Gastroesophageal sphincter (tissue), 4 donors: Measurements from ENCODE around the gene HEPHL1. TPM values are rescaled to one million over a fixed set of nuclear protein-coding genes. Genes with fewer than 3 reads are reported as not detected.
A peak's percentile ranks its signal among the peaks of the same experiment; 100 is the strongest.

Experiments
- ATAC-seq: fragments of 150-250 bp; one replicate; pipeline ENCODE4 v1.9.1; 2016; ENCODE audit warnings: mild to moderate bottlenecking, moderate library complexity
- H3K27ac ChIP-seq, 4 donors: fragments of 200-600 bp; sonication (generic) in 3 of 4; 1 replicate in 3 of 4; 2 replicates in 1 of 4; pipeline ENCODE4 v1.5.1; 2016 to 2019
- H3K27me3 ChIP-seq: fragments of 200-600 bp; sonication (generic); one replicate; pipeline ENCODE4 v1.5.1; 2019
- H3K36me3 ChIP-seq, 2 donors: fragments of 200-600 bp; sonication (generic); one replicate each; pipeline ENCODE4 v1.5.1; 2019; ENCODE audit warnings: control low read depth in 1 of 2
- H3K4me1 ChIP-seq, 3 donors: fragments of 200-600 bp; sonication (generic); 1 replicate in 2 of 3; 2 replicates in 1 of 3; pipeline ENCODE4 v1.5.1; 2016 to 2019; ENCODE audit warnings: control low read depth in 2 of 3
- H3K4me3 ChIP-seq, 2 donors: fragments of 200-600 bp; sonication (generic); one replicate each; pipeline ENCODE4 v1.5.1; 2019; ENCODE audit warnings: mild to moderate bottlenecking in 1 of 2, moderate library complexity in 1 of 2
- H3K9me3 ChIP-seq, 3 donors: fragments of 200-600 bp; sonication (generic); one replicate each; pipeline ENCODE4 v1.5.1; 2017 to 2019; ENCODE audit warnings: control low read depth in 2 of 3
- CTCF ChIP-seq, 4 experiments: fragments of 200-600 bp in 2 of 4; fragments of 450-650 bp in 2 of 4; sonication (generic) in 1 of 4; IDR thresholded peaks; one replicate each; pipeline ENCODE4 v1.5.1; 2017 to 2019; ENCODE audit warnings: antibody characterized with exemption in 4 of 4, mild to moderate bottlenecking in 2 of 4, moderate library complexity in 2 of 4
- EP300 ChIP-seq: sonication (generic); formaldehyde crosslinking; IDR thresholded peaks from one replicate; pipeline ENCODE4 v1.6.1; 2017; ENCODE audit warnings: antibody characterized with exemption, mild to moderate bottlenecking
- POLR2A ChIP-seq, 2 donors: fragments of 450-650 bp; IDR thresholded peaks; one replicate each; pipeline ENCODE4 v1.6.1; 2017; ENCODE audit warnings: antibody characterized with exemption in 2 of 2, mild to moderate bottlenecking in 2 of 2, moderate library complexity in 1 of 2
- POLR2AphosphoS5 ChIP-seq: sonication (generic); formaldehyde crosslinking; IDR thresholded peaks from one replicate; pipeline ENCODE4 v1.6.1; 2017; ENCODE audit warnings: antibody characterized with exemption
- WGBS, 2 donors: methylation state at CpG; one replicate each; pipeline ENCODE4 v1.1.5; 2018; ENCODE audit warnings: low coverage in 1 of 2; 5-methylcytosine and 5-hydroxymethylcytosine counted together
- total RNA-seq, 4 donors: library from RNA; depleted of rRNA; stranded (reverse); fragments of >200 nt; gene quantifications; one replicate each; pipeline ENCODE4 v1.1.0, GENCODE V29; 2016

Gene HEPHL1
- total RNA-seq, 4 donors from 2014 or later = 0.16 to 0.67 TPM; not detected in 2

- no peak for ATAC-seq
- TF ChIP-seq POLR2AphosphoS5 (no peak), CTCF (IDR thresholded peaks at IDR 0.05) (no peak)
- WGBS, 2 donors = 93 to 94% methylated on average over 3 of the region's 8 CpGs
Observed at GRCh38 chr11:94125407-94126115, 104.4 kb downstream of the HEPHL1 start.

GRCh38 chr11:94127638-94128037, 106.5 kb downstream of the HEPHL1 start:
- TF ChIP-seq CTCF (IDR thresholded peaks at IDR 0.05) = no peak
- no peak for TF ChIP-seq POLR2A (IDR thresholded peaks at IDR 0.05)
- TF ChIP-seq POLR2AphosphoS5 = no peak
- peak overlapping the region; percentile 62 to 97 (median 92) for H3K27ac ChIP-seq

More at GRCh38 chr11:94125407-94126115, 104.4 kb downstream of the HEPHL1 start:
- Histone ChIP-seq H3K27me3 (no peaks in the 10 kb centered on the region), H3K4me3 (no peak overlapping the region), H3K27ac (no peak overlapping the region), H3K36me3 (no peaks in the 10 kb centered on the region), H3K4me1 (peaks cover 6 to 20% (median 9%) of the 10 kb centered on the region in 3 donors), H3K9me3 (no peaks in the 10 kb centered on the region)

GRCh38 chr11:94128291-94128745, 107.2 kb downstream of the HEPHL1 start:
- ATAC-seq = peak; percentile 23
- Histone ChIP-seq H3K27ac (peak overlapping the region; percentile 62 to 97 (median 92)), H3K9me3 (no peaks in the 10 kb centered on the region), H3K4me1 (peaks cover 6 to 47% (median 24%) of the 10 kb centered on the region in 3 donors), H3K27me3 (no peaks in the 10 kb centered on the region), H3K36me3 (no peaks in the 10 kb centered on the region), H3K4me3 (peak overlapping the region; percentile 54 to 87)
- 0% methylated on average over 2 to 6 of the region's 23 CpGs for WGBS, 2 donors
- TF ChIP-seq POLR2AphosphoS5 (no peak), POLR2A (IDR thresholded peaks at IDR 0.05) (no peak), EP300 (no peak), CTCF (IDR thresholded peaks at IDR 0.05) (no peak)

More at GRCh38 chr11:94127638-94128037, 106.5 kb downstream of the HEPHL1 start:
- H3K4me3 ChIP-seq = peak overlapping the region in 1 of 2 donors; percentile 87
- no peaks in the 10 kb centered on the region for H3K36me3 ChIP-seq
- H3K9me3 ChIP-seq = no peaks in the 10 kb centered on the region
- no peaks in the 10 kb centered on the region for H3K27me3 ChIP-seq
- ATAC-seq = no peak
- H3K4me1 ChIP-seq = peaks cover 6 to 41% (median 24%) of the 10 kb centered on the region in 3 donors

GRCh38 chr11:94128746-94129511, 107.8 kb downstream of the HEPHL1 start, which contains the start of gene PANX1:
PANX1 (plus strand) TSS chr11:94128841; CDS start chr11:94129313, 472 bp downstream.
- H3K4me3 ChIP-seq = peak within 1 kb of the TSS; percentile 54 to 87
- H3K9me3 ChIP-seq = no peaks in the 10 kb centered on the region
- peaks cover 6 to 52% (median 24%) of the 10 kb centered on the region in 3 donors for H3K4me1 ChIP-seq
- peak within 1 kb of the TSS; percentile 62 to 97 (median 92) for H3K27ac ChIP-seq
- no peaks in the 10 kb centered on the region for H3K36me3 ChIP-seq
- WGBS, 2 donors = 0% methylated on average over 7 to 10 of the region's 92 CpGs
- ATAC-seq = peak; percentile 81
- no peaks in the 10 kb centered on the region for H3K27me3 ChIP-seq
- peak; percentile 75 for TF ChIP-seq POLR2AphosphoS5
- TF ChIP-seq CTCF (IDR thresholded peaks at IDR 0.05) = peak in 2 of 4 experiments; percentile 5 to 36
- peak; percentile 48 to 63 for TF ChIP-seq POLR2A (IDR thresholded peaks at IDR 0.05)
- no peak for TF ChIP-seq EP300
